GM21381 (cell line): ENCODE data around the gene DUSP23.

ENCODE experiments used
- ATAC-seq: cut with Tn5 transposase; IDR thresholded peaks from one replicate; pipeline ENCODE4 v1.9.1; 2021; ENCODE audit warnings: mild to moderate bottlenecking, moderate library complexity; ENCODE audit not compliant: unreplicated experiment

DUSP23 gene

GRCh38 chr1:159780583-159781582, at the start of gene DUSP23:
Gene DUSP23 (plus strand): TSS chr1:159780962. CDS start chr1:159781101, 139 bp downstream.
- ATAC-seq = peak; percentile 99

- no peak for ATAC-seq
Measured at GRCh38 chr1:159737238-159737916, 43.4 kb upstream of the DUSP23 start.

GRCh38 chr1:159743651-159744410, 36.9 kb upstream of the DUSP23 start:
- no peak for ATAC-seq

- no peak for ATAC-seq
Measured at GRCh38 chr1:159746666-159747065, 34.1 kb upstream of the DUSP23 start.

GRCh38 chr1:159748370-159748769, 32.4 kb upstream of the DUSP23 start:
- no peak for ATAC-seq

- no peak for ATAC-seq
Measured at GRCh38 chr1:159749630-159750029, 31.1 kb upstream of the DUSP23 start.

GRCh38 chr1:159750621-159751020, 30.1 kb upstream of the DUSP23 start:
- no peak for ATAC-seq

- no peak for ATAC-seq
Measured at GRCh38 chr1:159751031-159751430, 29.7 kb upstream of the DUSP23 start.

GRCh38 chr1:159752135-159752580, 28.6 kb upstream of the DUSP23 start:
- ATAC-seq = no peak

GRCh38 chr1:159753386-159753785, 27.4 kb upstream of the DUSP23 start:
- no peak for ATAC-seq

- no peak for ATAC-seq
Measured at GRCh38 chr1:159755451-159756007, 25.2 kb upstream of the DUSP23 start.

GRCh38 chr1:159756397-159756796, 24.4 kb upstream of the DUSP23 start:
- ATAC-seq = no peak

GRCh38 chr1:159763686-159764085, 17.1 kb upstream of the DUSP23 start:
- no peak for ATAC-seq

- no peak for ATAC-seq
Measured at GRCh38 chr1:159765806-159766205, 15.0 kb upstream of the DUSP23 start.

GRCh38 chr1:159771127-159771895, 9.5 kb upstream of the DUSP23 start:
- no peak for ATAC-seq

- ATAC-seq = no peak
Measured at GRCh38 chr1:159774465-159774864, 6.3 kb upstream of the DUSP23 start.

- no peak for ATAC-seq
Measured at GRCh38 chr1:159775716-159776115, 5.0 kb upstream of the DUSP23 start.

- ATAC-seq = no peak
Measured at GRCh38 chr1:159778266-159778665, 2.5 kb upstream of the DUSP23 start.

GRCh38 chr1:159779403-159779851, 1.3 kb upstream of the DUSP23 start:
- ATAC-seq = no peak

- no peak for ATAC-seq
Measured at GRCh38 chr1:159781992-159782391, 1.2 kb downstream of the DUSP23 start.
